H9 (cell line): ENCODE data around the gene PGLYRP2. TPM values are rescaled to one million over a fixed set of nuclear protein-coding genes. Genes with fewer than 3 reads are reported as not detected.

Source experiments
- DNase-seq: peaks from one replicate; pipeline ENCODE4 v3.0.0-alpha.2; 2017
- H2AFZ ChIP-seq: one replicate; pipeline ENCODE4 v1.6.1; 2013; ENCODE audit warnings: mild to moderate bottlenecking, low read length, control low read depth, moderate library complexity
- H2AK5ac ChIP-seq: 2 replicates; pipeline ENCODE4 v1.6.1; 2013; ENCODE audit warnings: low read length, control low read depth, mixed read lengths; ENCODE audit not compliant: insufficient read length
- H2BK120ac ChIP-seq: one replicate; pipeline ENCODE4 v1.6.1; 2013; ENCODE audit warnings: low read depth, mild to moderate bottlenecking, low read length, control low read depth, inconsistent platforms; ENCODE audit not compliant: poor library complexity, severe bottlenecking
- H2BK12ac ChIP-seq: 2 replicates; pipeline ENCODE4 v1.6.1; 2013; ENCODE audit warnings: low read length, control low read depth, mixed read lengths, low read depth; ENCODE audit not compliant: insufficient read length
- H2BK15ac ChIP-seq: 2 replicates; pipeline ENCODE4 v1.6.1; 2013; ENCODE audit warnings: low read depth, low read length, control low read depth
- H2BK20ac ChIP-seq: one replicate; pipeline ENCODE4 v1.6.1; 2013; ENCODE audit warnings: low read depth, mild to moderate bottlenecking, low read length, control low read depth, inconsistent platforms; ENCODE audit not compliant: poor library complexity, severe bottlenecking
- H2BK5ac ChIP-seq: 2 replicates; pipeline ENCODE4 v1.6.1; 2013; ENCODE audit warnings: low read length, control low read depth, mixed read lengths; ENCODE audit not compliant: insufficient read length
- H3K14ac ChIP-seq: 2 replicates; pipeline ENCODE4 v1.6.1; 2013; ENCODE audit warnings: low read length, control low read depth; ENCODE audit not compliant: insufficient read depth
- H3K18ac ChIP-seq: 2 replicates; pipeline ENCODE4 v1.6.1; 2013; ENCODE audit warnings: low read depth, mild to moderate bottlenecking, mixed read lengths, low read length, control low read depth; ENCODE audit not compliant: insufficient read length
- H3K23ac ChIP-seq: 2 replicates; pipeline ENCODE4 v1.6.1; 2013; ENCODE audit warnings: low read length, control low read depth, mixed read lengths, low read depth; ENCODE audit not compliant: insufficient read length
- H3K23me2 ChIP-seq: 2 replicates; pipeline ENCODE4 v1.6.1; 2013; ENCODE audit warnings: low read depth, mild to moderate bottlenecking, mixed read lengths, low read length, control low read depth; ENCODE audit not compliant: insufficient read length, poor library complexity, severe bottlenecking
- H3K27ac ChIP-seq: 2 replicates; pipeline ENCODE4 v1.5.1; 2013; ENCODE audit warnings: low read length, control low read depth, mixed read lengths, low read depth; ENCODE audit not compliant: insufficient read length
- H3K27me3 ChIP-seq: 2 replicates; pipeline ENCODE4 v1.6.1; 2013; ENCODE audit warnings: low read length, control low read depth, inconsistent platforms; ENCODE audit not compliant: insufficient read depth
- H3K4ac ChIP-seq: 2 replicates; pipeline ENCODE4 v1.6.1; 2013; ENCODE audit warnings: low read depth, mild to moderate bottlenecking, control low read depth, inconsistent platforms, low read length, moderate library complexity
- H3K4me1 ChIP-seq: 2 replicates; pipeline ENCODE4 v1.6.1; 2013; ENCODE audit warnings: low read length, control low read depth, inconsistent platforms; ENCODE audit not compliant: insufficient read depth
- H3K4me2 ChIP-seq: 2 replicates; pipeline ENCODE4 v1.6.1; 2013; ENCODE audit warnings: low read length, control low read depth, mixed read lengths; ENCODE audit not compliant: insufficient read length, insufficient read depth
- H3K56ac ChIP-seq: 2 replicates; pipeline ENCODE4 v1.6.1; 2013; ENCODE audit warnings: low read depth, mild to moderate bottlenecking, mixed read lengths, low read length, control low read depth; ENCODE audit not compliant: insufficient read length
- H3K79me1 ChIP-seq: 2 replicates; pipeline ENCODE4 v1.6.1; 2013; ENCODE audit warnings: low read depth, mild to moderate bottlenecking, moderate library complexity, low read length, control low read depth, inconsistent platforms; ENCODE audit not compliant: insufficient read depth, poor library complexity, severe bottlenecking
- H3K79me2 ChIP-seq: 2 replicates; pipeline ENCODE4 v1.6.1; 2013; ENCODE audit warnings: low read length, control low read depth, inconsistent platforms; ENCODE audit not compliant: insufficient read depth
- H3K9ac ChIP-seq: 2 replicates; pipeline ENCODE4 v1.6.1; 2013; ENCODE audit warnings: low read length, control low read depth, mixed read lengths; ENCODE audit not compliant: insufficient read length; ENCODE audit errors: extremely low read depth
- H3K9me3 ChIP-seq: one replicate; pipeline ENCODE4 v1.6.1; 2013; ENCODE audit warnings: low read depth, low read length, inconsistent platforms; ENCODE audit not compliant: control insufficient read depth
- H3T11ph ChIP-seq: one replicate; pipeline ENCODE4 v1.6.1; 2013; ENCODE audit warnings: mild to moderate bottlenecking, low read length, control low read depth, inconsistent platforms
- H4K20me1 ChIP-seq: one replicate; pipeline ENCODE4 v1.6.1; 2013; ENCODE audit not compliant: control insufficient read depth, insufficient read length, insufficient read depth
- H4K5ac ChIP-seq: 2 replicates; pipeline ENCODE4 v1.6.1; 2013; ENCODE audit warnings: low read depth, mild to moderate bottlenecking, mixed read lengths, low read length, control low read depth; ENCODE audit not compliant: insufficient read length
- H4K8ac ChIP-seq: replicated peaks from 2 replicates; pipeline ENCODE4 v1.6.1; 2013; ENCODE audit warnings: low read length, control low read depth, mixed read lengths, low read depth; ENCODE audit not compliant: insufficient read length
- H4K91ac ChIP-seq: 2 replicates; pipeline ENCODE4 v1.6.1; 2013; ENCODE audit warnings: low read depth, mild to moderate bottlenecking, moderate library complexity, mixed read lengths, low read length, control low read depth; ENCODE audit not compliant: insufficient read length
- H3K27ac Mint-ChIP-seq, 3 experiments: 2 replicates in 2 of 3; 3 replicates in 1 of 3; pipeline ENCODE4 v1.8.0; 2020 to 2021; ENCODE audit warnings: mixed read lengths in 3 of 3, mild to moderate bottlenecking in 1 of 3, moderate library complexity in 1 of 3
- H3K27me3 Mint-ChIP-seq: 2 replicates; pipeline ENCODE4 v1.8.0; 2021; ENCODE audit warnings: low read depth, mild to moderate bottlenecking, moderate library complexity, mixed read lengths
- H3K36me3 Mint-ChIP-seq, 3 experiments: 2 replicates in 2 of 3; 3 replicates in 1 of 3; pipeline ENCODE4 v1.8.0; 2020 to 2021; ENCODE audit warnings: low read depth in 3 of 3, mixed read lengths in 3 of 3; ENCODE audit not compliant: insufficient read depth in 1 of 3
- H3K4me1 Mint-ChIP-seq, 2 experiments: 2 replicates each; pipeline ENCODE4 v1.8.0; 2020; ENCODE audit warnings: mixed read lengths in 2 of 2
- H3K4me3 Mint-ChIP-seq, 2 experiments: 2 replicates in 1 of 2; 3 replicates in 1 of 2; pipeline ENCODE4 v1.8.0; 2020 to 2021; ENCODE audit warnings: mild to moderate bottlenecking in 2 of 2, mixed read lengths in 2 of 2, moderate library complexity in 1 of 2
- H3K9me3 Mint-ChIP-seq, 2 experiments: 2 replicates in 1 of 2; 3 replicates in 1 of 2; pipeline ENCODE4 v1.8.0; 2020; ENCODE audit warnings: mild to moderate bottlenecking in 2 of 2, mixed read lengths in 2 of 2, moderate library complexity in 1 of 2
- WGBS: extraction: QIAGEN DNeasy Blood & Tissue Kit; methylation state at CpG from one replicate; pipeline ENCODE4 v1.1.7; 2013; ENCODE audit warnings: missing lambda C conversion rate, low lambda C conversion rate, mixed read lengths; ENCODE audit not compliant: insufficient read length; ENCODE audit errors: extremely low coverage; 5-methylcytosine and 5-hydroxymethylcytosine counted together
- total RNA-seq: library from RNA; stranded (reverse); gene quantifications from 2 replicates; pipeline ENCODE4 v1.2.1, GENCODE V29; 2021
- TF ChIP-seq, protein P1 (sequence below): fragments of 200-600 bp; sonication (generic); conservative IDR thresholded peaks from 3 replicates; pipeline ENCODE4 v1.8.0; 2021; ENCODE audit warnings: antibody characterized with exemption, mild to moderate bottlenecking

PGLYRP2 gene
- total RNA-seq, 1 experiment from 2014 or later = not detected

DNA sequence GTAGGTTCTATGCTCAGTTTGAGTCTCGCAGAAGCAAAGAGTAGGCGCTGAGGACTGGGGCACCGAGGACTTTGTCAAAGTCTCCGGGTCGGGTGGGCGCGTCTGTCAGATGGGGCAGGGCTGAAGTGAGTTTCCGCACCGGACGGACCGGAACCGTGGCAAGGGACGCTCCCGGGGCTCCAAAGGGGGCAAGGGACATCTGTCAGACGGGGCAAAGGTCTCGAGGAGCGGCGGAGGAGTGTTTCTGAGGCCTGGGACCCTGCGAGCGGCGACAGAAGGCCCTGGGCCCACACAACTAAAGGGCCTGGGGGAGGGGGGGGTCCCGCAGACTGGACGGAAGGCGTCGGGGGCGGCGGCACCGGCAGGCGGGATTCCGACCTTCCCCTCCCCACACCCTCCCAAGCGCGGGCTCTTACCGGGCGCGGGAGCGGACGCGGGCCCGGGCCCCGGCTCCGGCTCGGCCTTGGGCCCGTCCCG, 47.2 kb downstream of the PGLYRP2 start:
- H2AFZ ChIP-seq = no peak overlapping the region
- no peak overlapping the region for H3T11ph ChIP-seq
- H2AK5ac ChIP-seq = no peak overlapping the region
- H3K4me1 Mint-ChIP-seq = peaks cover 20 to 22% of the 10 kb centered on the region in 2 experiments
- no peaks in the 10 kb centered on the region for H3K27me3 ChIP-seq
- no peak overlapping the region for H2BK20ac ChIP-seq
- H3K4me1 ChIP-seq = no peaks in the 10 kb centered on the region; the same call in 1 of the 2 replicates
- H2BK5ac ChIP-seq = no peak overlapping the region
- no peak overlapping the region for H2BK12ac ChIP-seq
- no peak overlapping the region for H3K18ac ChIP-seq
- no peaks in the 10 kb centered on the region for H3K27me3 Mint-ChIP-seq
- peaks cover 6 to 14% (median 11%) of the 10 kb centered on the region in 3 experiments for H3K36me3 Mint-ChIP-seq
- peak overlapping the region; percentile 80 for H3K9ac ChIP-seq
- DNase-seq = no peak
- H3K4me3 Mint-ChIP-seq = peak overlapping the region; percentile 98 to 99
- WGBS = no CpG with 5 or more reads among the region's 44 CpGs
- H3K23me2 ChIP-seq = peaks cover 15% of the 10 kb centered on the region
- H3K56ac ChIP-seq = no peak overlapping the region
- H2BK120ac ChIP-seq = no peak overlapping the region
- TF ChIP-seq, protein P1, sequence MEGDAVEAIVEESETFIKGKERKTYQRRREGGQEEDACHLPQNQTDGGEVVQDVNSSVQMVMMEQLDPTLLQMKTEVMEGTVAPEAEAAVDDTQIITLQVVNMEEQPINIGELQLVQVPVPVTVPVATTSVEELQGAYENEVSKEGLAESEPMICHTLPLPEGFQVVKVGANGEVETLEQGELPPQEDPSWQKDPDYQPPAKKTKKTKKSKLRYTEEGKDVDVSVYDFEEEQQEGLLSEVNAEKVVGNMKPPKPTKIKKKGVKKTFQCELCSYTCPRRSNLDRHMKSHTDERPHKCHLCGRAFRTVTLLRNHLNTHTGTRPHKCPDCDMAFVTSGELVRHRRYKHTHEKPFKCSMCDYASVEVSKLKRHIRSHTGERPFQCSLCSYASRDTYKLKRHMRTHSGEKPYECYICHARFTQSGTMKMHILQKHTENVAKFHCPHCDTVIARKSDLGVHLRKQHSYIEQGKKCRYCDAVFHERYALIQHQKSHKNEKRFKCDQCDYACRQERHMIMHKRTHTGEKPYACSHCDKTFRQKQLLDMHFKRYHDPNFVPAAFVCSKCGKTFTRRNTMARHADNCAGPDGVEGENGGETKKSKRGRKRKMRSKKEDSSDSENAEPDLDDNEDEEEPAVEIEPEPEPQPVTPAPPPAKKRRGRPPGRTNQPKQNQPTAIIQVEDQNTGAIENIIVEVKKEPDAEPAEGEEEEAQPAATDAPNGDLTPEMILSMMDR = no peak
- no peak overlapping the region for H3K23ac ChIP-seq
- H3K27ac ChIP-seq = no peak overlapping the region
- peak overlapping the region; percentile 65 for H3K4me2 ChIP-seq
- peaks cover 6% of the 10 kb centered on the region for H3K79me1 ChIP-seq
- H4K8ac ChIP-seq = no peak overlapping the region
- no peaks in the 10 kb centered on the region for H3K9me3 ChIP-seq
- H3K14ac ChIP-seq = peak overlapping the region; percentile 31; the same call in 1 of the 2 replicates
- H4K20me1 ChIP-seq = no peaks in the 10 kb centered on the region
- H2BK15ac ChIP-seq = no peak overlapping the region
- H3K27ac Mint-ChIP-seq = peak overlapping the region; percentile 84 to 96 (median 92); a peak in 5 of 7 replicates
- H4K91ac ChIP-seq = no peak overlapping the region
- no peak overlapping the region for H4K5ac ChIP-seq
- H3K4ac ChIP-seq = no peak overlapping the region
- H3K79me2 ChIP-seq = peaks cover 4% of the 10 kb centered on the region; the same call in 1 of the 2 replicates
- H3K9me3 Mint-ChIP-seq = no peaks in the 10 kb centered on the region; a peak in 1 of 5 replicates
